GM19238 (cell line): ENCODE measurements around the gene NKAPD1.
"Not testable (repeated sequence)": the region's sequence is repeated elsewhere in the genome, so short reads cannot be mapped to it uniquely, and the experiment has no call there.

Source experiments
- DNase-seq: peaks from one replicate; pipeline ENCODE4 v3.0.0; 2011; ENCODE audit warnings: low spot score; ENCODE audit not compliant: insufficient read length

The NKAPD1 gene

DNA sequence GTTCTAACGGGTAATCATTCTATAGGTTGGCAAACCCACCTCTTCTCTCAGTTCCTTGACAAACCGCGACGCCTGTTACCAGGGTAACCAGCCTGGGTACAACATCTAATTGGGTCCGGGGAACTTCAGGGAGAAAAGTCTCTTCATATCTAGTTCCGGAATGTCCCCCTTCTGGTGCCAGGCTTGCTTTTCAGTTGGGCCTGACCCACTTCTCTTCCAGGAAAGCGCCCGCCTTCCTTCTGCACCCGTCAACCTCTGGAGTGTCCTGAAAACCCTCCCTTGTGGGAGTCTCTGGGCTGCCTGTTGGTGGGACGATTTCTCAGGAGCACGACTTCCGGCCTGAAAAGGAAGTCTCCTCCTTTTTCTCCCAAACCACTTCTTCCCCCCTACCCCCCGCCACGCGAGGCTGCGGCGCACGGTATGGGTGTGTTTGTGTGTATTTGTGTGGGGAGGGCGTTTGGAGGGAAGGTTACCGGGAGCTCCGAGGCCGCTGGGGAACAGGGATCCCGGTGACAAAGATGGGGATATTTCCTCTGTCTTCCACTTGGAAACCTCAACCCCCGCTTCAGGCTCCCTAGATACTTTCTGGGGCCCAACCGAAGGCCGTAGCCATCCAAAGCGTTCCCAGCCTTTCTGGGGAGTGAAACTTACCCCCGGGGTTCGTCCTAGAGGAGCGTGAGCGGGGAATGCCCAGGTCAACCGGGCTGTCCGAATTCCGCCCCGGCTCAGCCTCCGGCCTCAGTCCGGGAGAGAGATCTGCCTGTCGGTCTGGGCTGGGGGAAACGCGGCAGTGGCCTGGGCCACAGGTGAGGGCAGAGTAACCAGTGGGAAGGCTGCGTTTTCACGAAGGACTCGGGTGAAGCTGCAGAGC, at the start of gene NKAPD1, which contains the start of gene PIH1D2:
Gene NKAPD1 (plus strand): TSS at position 359 of the 871 bp plus-strand sequence. CDS start 1,276 bp downstream, outside the sequence.
Gene PIH1D2 (minus strand): TSS at position 77 of the 871 bp plus-strand sequence. CDS start 843 bp downstream, outside the sequence.
- peak; percentile 56 for DNase-seq

GRCh38 chr11:112024773-112025678, 49.1 kb upstream of the NKAPD1 start, which contains the start of gene DLAT:
TSS of gene DLAT (plus strand) at chr11:112025408. CDS start at chr11:112025473, 65 bp downstream.
- DNase-seq = peak; percentile 66

DNA sequence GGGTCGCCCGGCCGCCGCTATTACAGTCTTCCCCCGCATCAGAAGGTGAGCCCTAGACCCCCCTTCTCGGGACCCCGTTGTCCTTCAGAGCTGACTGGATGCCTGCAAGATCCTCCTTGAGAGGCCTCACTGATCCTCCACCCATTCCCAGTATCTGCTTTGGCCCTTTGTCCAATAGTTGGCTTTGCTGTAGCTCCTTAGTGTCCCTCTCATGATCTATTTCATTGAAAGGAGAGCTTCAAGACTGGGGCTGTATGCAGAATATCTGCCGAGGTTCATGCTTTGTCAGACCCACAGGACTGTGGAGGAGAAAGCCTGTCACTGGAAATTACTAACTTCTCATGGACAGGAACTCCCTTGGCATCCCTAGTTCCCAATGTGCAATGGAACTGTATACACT, 48.4 kb upstream of the NKAPD1 start:
- no peak for DNase-seq

GRCh38 chr11:112026784-112027410, 47.2 kb upstream of the NKAPD1 start:
- DNase-seq = not testable (repeated sequence)

GRCh38 chr11:112029460-112029859, 44.6 kb upstream of the NKAPD1 start:
- DNase-seq = no peak

GRCh38 chr11:112033902-112034301, 40.2 kb upstream of the NKAPD1 start:
- no peak for DNase-seq

GRCh38 chr11:112037527-112037926, 36.6 kb upstream of the NKAPD1 start:
- no peak for DNase-seq

- no peak for DNase-seq
Measured at GRCh38 chr11:112042161-112042960, 31.7 kb upstream of the NKAPD1 start.

- no peak for DNase-seq
Measured at GRCh38 chr11:112042961-112043304, 31.2 kb upstream of the NKAPD1 start.

- no peak for DNase-seq
Measured at GRCh38 chr11:112044961-112045360, 29.1 kb upstream of the NKAPD1 start.

DNA sequence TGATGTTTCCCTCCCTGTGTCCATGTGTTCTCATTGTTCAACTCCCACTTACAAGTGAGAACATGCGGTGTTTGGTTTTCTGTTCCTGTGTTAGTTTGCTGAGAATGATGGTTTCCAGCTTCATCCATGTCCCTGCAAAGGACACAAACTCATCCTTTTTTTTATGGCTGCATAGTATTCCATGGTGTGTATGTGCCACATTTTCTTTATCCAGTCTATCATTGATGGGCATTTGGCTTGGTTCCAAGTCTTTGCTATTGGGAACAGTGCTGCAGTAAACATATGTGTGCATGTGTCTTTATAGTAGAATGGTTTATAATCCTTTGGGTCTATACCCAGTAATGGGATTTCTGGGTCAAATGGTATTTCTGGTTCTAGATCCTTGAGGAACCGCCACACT, 27.5 kb upstream of the NKAPD1 start:
- DNase-seq = not testable (repeated sequence)

DNA sequence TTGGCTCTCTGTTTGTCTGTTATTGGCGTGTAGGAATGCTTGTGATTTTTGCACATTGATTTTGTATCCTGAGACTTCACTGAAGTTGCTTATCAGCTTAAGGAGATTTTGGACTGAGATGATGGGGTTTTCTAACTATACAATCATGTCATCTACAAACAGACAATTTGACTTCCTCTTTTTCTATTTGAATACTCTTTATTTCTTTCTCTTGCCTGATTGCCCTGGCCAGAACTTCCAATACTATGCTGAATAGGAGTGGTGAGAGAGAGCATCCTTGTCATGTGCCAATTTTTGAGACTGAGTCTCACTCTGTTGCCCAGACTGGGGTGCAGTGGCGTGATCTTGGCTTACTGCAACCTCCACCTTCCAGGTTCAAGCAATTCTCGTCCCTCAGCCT, 25.8 kb upstream of the NKAPD1 start:
- DNase-seq = not testable (repeated sequence)

DNA sequence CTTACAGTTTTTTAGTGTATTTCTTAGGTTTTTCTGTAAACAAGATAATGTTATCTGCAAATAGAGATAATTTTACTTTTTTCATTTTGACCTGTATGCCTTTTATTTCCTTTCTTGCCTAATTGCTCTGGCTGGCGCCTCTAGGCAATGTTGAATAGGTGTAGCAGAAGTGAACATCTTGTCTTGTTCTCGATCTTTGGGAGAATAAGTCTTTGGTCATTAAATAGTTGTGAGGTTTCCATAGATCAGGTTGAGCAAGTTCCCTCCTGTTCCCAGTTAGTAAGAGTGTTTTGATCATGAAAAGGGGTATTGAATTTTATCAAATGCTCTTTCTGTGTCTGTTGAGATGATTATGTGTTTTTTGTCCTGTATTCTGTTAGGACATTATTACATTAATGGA, 24.3 kb upstream of the NKAPD1 start:
- DNase-seq = no peak

DNA sequence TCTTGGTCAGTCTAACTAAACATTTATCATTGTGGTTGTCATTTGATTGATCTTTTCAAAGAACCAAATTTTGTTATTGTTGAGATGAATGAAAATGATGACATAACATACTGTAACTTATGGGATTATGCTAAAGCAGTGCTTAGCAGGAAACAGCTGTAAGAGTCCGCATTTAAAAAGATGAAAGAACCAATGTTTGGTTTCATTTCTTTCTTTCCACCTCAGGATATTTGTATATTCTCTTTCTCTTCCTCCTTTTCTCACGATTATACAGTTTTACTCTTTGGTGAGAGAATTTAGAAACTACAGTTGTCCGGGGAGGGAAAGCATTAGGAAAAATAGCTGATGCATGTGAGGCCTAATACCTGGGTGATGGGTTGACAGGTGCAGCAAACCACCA, 23.4 kb upstream of the NKAPD1 start:
- DNase-seq = peak; percentile 12

- DNase-seq = no peak
Measured at GRCh38 chr11:112051768-112052167, 22.3 kb upstream of the NKAPD1 start.

DNA sequence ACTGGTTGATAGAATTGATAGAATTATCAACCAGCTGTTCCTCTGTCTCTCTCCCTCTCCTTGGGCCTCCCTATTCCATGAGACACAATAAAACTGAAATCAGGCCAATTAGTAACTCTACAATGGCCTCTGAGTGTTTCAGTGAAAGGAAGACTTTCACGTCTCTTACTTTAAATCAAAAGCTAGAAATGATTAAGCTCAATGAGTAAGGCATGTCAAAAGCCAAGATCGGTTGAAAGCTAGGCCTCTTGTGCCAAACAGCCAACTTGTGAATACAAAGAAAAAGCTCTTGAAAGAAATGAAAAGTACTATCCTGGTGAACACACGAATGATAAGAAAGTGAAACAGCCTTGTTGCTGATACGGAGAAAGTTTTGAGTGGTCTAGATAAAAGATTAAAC, 16.9 kb upstream of the NKAPD1 start:
- DNase-seq = no peak

GRCh38 chr11:112058103-112058502, 16.0 kb upstream of the NKAPD1 start:
- DNase-seq = no peak

DNA sequence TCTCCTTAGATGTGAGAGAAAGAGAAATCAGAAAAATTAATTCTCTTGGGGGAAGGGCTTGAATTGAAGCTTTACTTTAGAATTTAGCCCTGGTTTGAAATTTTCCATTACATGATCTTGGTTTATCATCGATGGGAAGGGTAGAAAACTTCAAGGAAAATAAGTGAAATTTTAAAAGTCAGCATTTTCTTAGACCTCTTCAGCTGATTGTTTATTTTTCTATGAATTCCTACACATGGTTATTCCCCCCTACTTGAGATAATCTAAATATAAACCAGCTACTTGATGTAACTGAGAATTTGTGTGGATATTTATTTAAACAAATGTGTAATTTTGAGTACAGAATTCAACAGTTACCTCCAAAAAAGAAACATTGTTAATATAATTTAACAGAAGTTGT, 11.2 kb upstream of the NKAPD1 start:
- no peak for DNase-seq

- DNase-seq = no peak
Measured at GRCh38 chr11:112082729-112083128, 8.6 kb downstream of the NKAPD1 start.

GRCh38 chr11:112085822-112086421, 11.8 kb downstream of the NKAPD1 start:
- DNase-seq = peak; percentile 21
